SK-N-MC (cell line): Measurements from ENCODE around the gene RPS6KA3.

Source experiments
- EZH2 ChIP-seq: fragments of 200-600 bp; sonication (generic); IDR thresholded peaks from one replicate; pipeline ENCODE4 v1.6.1; 2017; ENCODE audit warnings: antibody characterized with exemption
- POLR2AphosphoS5 ChIP-seq: IDR thresholded peaks from 2 replicates; pipeline ENCODE4 v1.6.1; 2012; ENCODE audit warnings: mild to moderate bottlenecking, low read depth, low read length, borderline replicate concordance

DNA sequence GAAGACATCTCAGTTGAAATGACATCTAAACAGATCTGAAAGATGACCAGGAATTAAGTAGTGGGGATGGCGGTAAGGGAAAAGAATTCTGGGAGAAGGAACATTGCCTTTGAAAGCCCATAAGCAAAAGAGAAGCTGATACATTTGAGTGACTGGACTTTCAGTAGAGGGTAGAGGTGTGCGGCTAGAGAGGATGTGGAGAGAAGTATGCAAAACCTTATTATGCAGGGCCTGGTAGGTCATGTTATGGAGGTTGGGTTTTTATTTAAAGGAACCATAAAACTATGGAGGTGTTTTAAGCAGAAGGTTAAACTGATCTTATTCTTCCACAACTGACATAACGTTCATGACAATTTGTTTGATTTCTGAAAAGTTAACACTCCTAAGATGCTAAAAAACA is 36.3 kb downstream of the RPS6KA3 start:
- TF ChIP-seq EZH2 (no peak), POLR2AphosphoS5 (no peak)
